Heart left ventricle (tissue), 16 donors: ENCODE results near the gene PLPPR3. TPM values are rescaled to one million over a fixed set of nuclear protein-coding genes. Genes with fewer than 3 reads are reported as not detected.

Experiments used
- ATAC-seq, 4 donors: fragments of 200-7000 bp; cut with Tn5 transposase; one replicate each; pipeline ENCODE4 v1.9.1; 2020 to 2022; ENCODE audit warnings: moderate library complexity in 4 of 4, mild to moderate bottlenecking in 3 of 4, moderate number of reproducible peaks in 1 of 4
- DNase-seq, 5 donors: peaks; one replicate each; pipeline ENCODE4 v3.0.0-alpha.2; 2020
- H3K27ac ChIP-seq, 12 donors: fragments of 200-600 bp; sonication (generic) in 4 of 12; one replicate each; pipeline versions ENCODE4 v1.5.0 to v1.8.0; 2016 to 2022; ENCODE audit warnings: mild to moderate bottlenecking in 2 of 12
- H3K27me3 ChIP-seq, 9 donors: fragments of 200-600 bp; sonication (generic) in 2 of 9; one replicate each; pipeline versions ENCODE4 v1.5.1 to v1.8.0; 2016 to 2022; ENCODE audit warnings: mild to moderate bottlenecking in 3 of 9
- H3K36me3 ChIP-seq, 9 donors: fragments of 200-600 bp; sonication (generic) in 2 of 9; one replicate each; pipeline versions ENCODE4 v1.5.0 to v1.8.0; 2018 to 2022; ENCODE audit warnings: mild to moderate bottlenecking in 2 of 9
- H3K4me1 ChIP-seq, 12 donors: fragments of 200-600 bp; sonication (generic) in 4 of 12; one replicate each; pipeline versions ENCODE4 v1.5.0 to v1.8.0; 2016 to 2022; ENCODE audit warnings: mild to moderate bottlenecking in 3 of 12
- H3K4me3 ChIP-seq, 12 donors: fragments of 200-600 bp; sonication (generic) in 4 of 12; one replicate each; pipeline versions ENCODE4 v1.5.0 to v1.8.0; 2017 to 2022; ENCODE audit warnings: mild to moderate bottlenecking in 9 of 12, moderate library complexity in 4 of 12
- H3K9me3 ChIP-seq, 12 donors: fragments of 200-600 bp; sonication (generic) in 4 of 12; one replicate each; pipeline versions ENCODE4 v1.5.0 to v1.8.0; 2016 to 2022; ENCODE audit warnings: mild to moderate bottlenecking in 1 of 12
- CTCF ChIP-seq, 12 donors: fragments of 200-600 bp; sonication (generic) in 4 of 12; IDR thresholded peaks; one replicate each; pipeline versions ENCODE4 v1.5.0 to v1.8.0; 2018 to 2022; ENCODE audit warnings: antibody characterized with exemption in 12 of 12, mild to moderate bottlenecking in 5 of 12
- POLR2A ChIP-seq, 2 donors: fragments of 450-650 bp; IDR thresholded peaks; one replicate each; pipeline ENCODE4 v1.6.1; 2017; ENCODE audit warnings: antibody characterized with exemption in 2 of 2, mild to moderate bottlenecking in 2 of 2, moderate library complexity in 2 of 2
- WGBS, 4 donors: extraction: QIAGEN DNeasy Blood & Tissue Kit in 2 of 4; methylation state at CpG; one replicate each; pipeline versions ENCODE4 v1.1.5 to v1.1.7; 2013 to 2018; 5-methylcytosine and 5-hydroxymethylcytosine counted together
- intact Hi-C, 10 donors: fragments of 100-400 bp; cut with DNase I; formaldehyde crosslinking; loops; one replicate each; pipeline versions ENCODE4 v1.11.1 to v1.14.2; 2022
- polyA plus RNA-seq, 2 donors: library from polyadenylated mRNA; stranded (reverse); fragments of 200-250 nt; gene quantifications; one replicate each; pipeline ENCODE4 v1.2.3, GENCODE V29; 2013
- total RNA-seq, 9 donors: library from RNA; depleted of rRNA in 2 of 9; stranded (reverse); fragments of >200 nt in 2 of 9; fragmentation: NEBNext Ultra II Directional in 3 of 9; extraction: Animal tissue kit (Norgen Biotek cat#: 25700) in 3 of 9; gene quantifications; one replicate each; pipeline versions ENCODE4 v1.1.0 to v1.2.4, GENCODE V29; 2016 to 2023
- donor health status: ischemic (EF 13 %, LVEDD 7.1; RV severe dilation, severe dysfunction).
- donor health status: healthy with polysubstance abuse.
- donor health status: DM: no; HTN: yes; CAD: no.
- donor health status: DM: no; HTN: no; CAD: no.
- donor health status: ischemic (EF 25% LVEDD 6.9; RV normal size, moderate dysfunction).
- donor health status: ischemic (EF 25% LVEDD 5.7; RV mildly dilated, moderate dysfunction).
- donor health status: healthy.
- donor health status: DM: yes; HTN: yes; CAD: no.
- donor health status: ischemic (EF 35%, LVEDD 5.7; RV mildly dilated, moderate dysfunction).
- donor health status: nonischemic (EF 11% LVEDD 7.7; RV severe dilation, severe dysfunction).
- donor health status: DM: yes; HTN: yes; CAD: no.
- donor health status: PGD.
- donor health status: ischemic (EF 29% LVEDD 5.4; RV normal size, mild dysfunction).
- donor health status: nonischemic (EF 23%, LVEDD 6.1; RV moderate dilation, normal function).

The PLPPR3 gene
- total and polyA plus RNA-seq, 11 donors, result 0.10 to 0.50 (median 0.14) TPM; not detected in 8

GRCh38 chr19:858868-859843 lies 37.4 kb upstream of the PLPPR3 start, which contains the start of gene CFD:
Gene CFD, plus strand, starts transcription at chr19:859664. Its CDS starts 26 bp downstream, at chr19:859690.
- WGBS, 4 donors, result 40 to 51% (median 45%) methylated on average over 18 to 24 of the region's 24 CpGs
- intact Hi-C loops, result loop anchor here in 9 of 10 donors (5.0 to 10.0 kb wide), 5 partner anchors 63 to 123 kb away; partner anchors contain the start of gene WDR18 (in 2 of the 9)
- H3K9me3 ChIP-seq, result no peaks in the 10 kb centered on the region
- peak; percentile 43 to 69 (median 60) for ATAC-seq
- peak within 1 kb of the TSS; percentile 13 to 59 (median 44) for H3K4me3 ChIP-seq
- H3K4me1 ChIP-seq, result peaks cover 0 to 40% (median 3%) of the 10 kb centered on the region in 12 donors
- peak within 1 kb of the TSS; percentile 40 to 82 (median 74) for H3K27ac ChIP-seq
- TF ChIP-seq CTCF (IDR thresholded peaks at IDR 0.05) (no peak), POLR2A (IDR thresholded peaks at IDR 0.05) (peak in 1 of 2 donors; percentile 67)
- peak; percentile 60 to 89 (median 72) for DNase-seq
- H3K36me3 ChIP-seq, result no peaks in the 10 kb centered on the region
- peaks cover 0 to 48% (median 17%) of the 10 kb centered on the region in 9 donors for H3K27me3 ChIP-seq

- TF ChIP-seq POLR2A (IDR thresholded peaks at IDR 0.05) (no peak), CTCF (IDR thresholded peaks at IDR 0.05) (no peak)
- Histone ChIP-seq H3K4me3 (no peak overlapping the region), H3K36me3 (no peaks in the 10 kb centered on the region), H3K27me3 (peaks cover under 1 to 52% (median 19%) of the 10 kb centered on the region in 9 donors), H3K4me1 (peaks cover 0 to 31% (median 2%) of the 10 kb centered on the region in 12 donors), H3K27ac (peak overlapping the region in 1 of 12 donors; percentile 40), H3K9me3 (no peaks in the 10 kb centered on the region)
- intact Hi-C loops, result loop anchor here in 9 of 10 donors (5.0 to 10.0 kb wide), 5 partner anchors 64 to 124 kb away; partner anchors contain the start of gene WDR18 (in 2 of the 9)
- ATAC-seq (no peak), DNase-seq (no peak)
- WGBS, 4 donors, result 75 to 81% (median 79%) methylated on average over 9 of the region's 9 CpGs
These were observed 36.5 kb upstream of the PLPPR3 start for GRCh38 chr19:858284-858683.

GRCh38 chr19:855566-856120 lies 33.9 kb upstream of the PLPPR3 start:
- Histone ChIP-seq H3K9me3 (no peaks in the 10 kb centered on the region), H3K27ac (no peak overlapping the region), H3K4me3 (no peak overlapping the region), H3K27me3 (peaks cover 9 to 68% (median 29%) of the 10 kb centered on the region in 9 donors), H3K36me3 (no peaks in the 10 kb centered on the region), H3K4me1 (peaks cover 0 to 41% (median 6%) of the 10 kb centered on the region in 12 donors)
- intact Hi-C loops, result loop anchor here in 9 of 10 donors (2.0 to 10.0 kb wide), 6 partner anchors 65 to 127 kb away; partner anchors contain the start of gene WDR18 (in 2 of the 9)
- TF ChIP-seq POLR2A (IDR thresholded peaks at IDR 0.05) (no peak), CTCF (IDR thresholded peaks at IDR 0.05) (no peak)
- DNase-seq (peak in 1 of 5 donors; percentile 22), ATAC-seq (no peak)
- WGBS, 4 donors, result 68 to 74% (median 71%) methylated on average over 31 to 40 of the region's 40 CpGs
